ENCODE data around the gene SLC15A3. TPM values are rescaled to one million over a fixed set of nuclear protein-coding genes. Genes with fewer than 3 reads are reported as not detected.

SLC15A3 gene
- total RNA-seq, 1 experiment from 2014 or later, result 10.2 TPM

DNA sequence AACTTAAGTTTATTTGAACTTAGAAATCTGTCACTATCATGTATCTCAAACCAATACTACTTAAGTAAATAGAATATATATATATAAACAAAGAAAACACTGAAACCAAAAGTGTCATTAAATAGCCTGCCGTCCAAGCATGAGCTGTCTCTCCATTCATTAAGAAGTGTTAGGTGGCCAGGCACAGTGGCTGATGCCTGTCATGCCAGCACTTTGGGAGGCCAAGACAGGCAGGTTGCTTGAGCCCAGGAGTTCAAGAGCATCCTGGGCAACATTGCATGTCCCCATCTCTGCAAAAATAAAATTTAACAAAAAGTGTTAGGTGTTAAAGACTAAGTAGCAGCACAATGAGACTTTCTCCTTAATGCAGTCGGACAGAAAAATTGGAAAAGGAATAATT lies 33.5 kb upstream of the SLC15A3 start (continued):
- TF ChIP-seq ATF6 (CRISPR knock-in tag; IDR thresholded peaks at IDR 0.05) (no peak), IRF2 (CRISPR knock-in tag; IDR thresholded peaks at IDR 0.05; ENCODE audit: borderline replicate concordance, low read depth) (no peak)

DNA sequence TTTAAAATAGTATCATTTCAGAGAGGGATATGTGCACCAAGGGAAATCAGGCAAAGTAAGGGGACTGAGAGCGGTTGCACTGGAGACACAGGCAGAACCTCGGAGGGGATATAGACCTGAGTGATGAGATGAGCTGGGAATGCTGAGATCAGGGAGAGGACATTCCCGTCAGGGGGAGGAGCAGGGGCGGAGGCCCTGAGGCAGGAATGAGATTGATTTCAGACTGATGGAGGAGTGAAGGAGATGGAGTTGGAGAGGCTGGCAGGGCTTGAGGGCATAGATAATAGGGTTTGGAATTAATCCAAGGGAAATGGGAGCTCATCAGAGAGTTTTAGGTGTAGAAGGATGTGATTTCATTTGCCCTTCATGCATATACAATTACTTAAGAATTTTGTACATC lies 32.7 kb upstream of the SLC15A3 start:
- ChIA-PET CTCF (interaction anchor here (0.6 to 1.5 kb wide), 3 partner anchors 14 to 491 kb away, joined by 3 to 6 read pairs (median 4); no protein-coding TSS in a partner anchor), POLR2A (interaction anchor here (0.6 kb wide), 1 partner anchor 163 kb away, joined by 3 read pairs; no protein-coding TSS in a partner anchor)
- Mint-ChIP-seq H3K4me1 (no peaks in the 10 kb centered on the region), H3K27ac (no peak overlapping the region), H3K4me3 (no peak overlapping the region), H3K27me3 (ENCODE audit: low read depth) (no peaks in the 10 kb centered on the region; the same call in none of the 2 replicates), H3K36me3 (no peaks in the 10 kb centered on the region), H3K9me3 (no peaks in the 10 kb centered on the region)
- DNase-seq (ENCODE audit: low spot score) (no peak), ATAC-seq (no peak; the same call in 1 of the 2 replicates)
- TF ChIP-seq ZNF121 (CRISPR knock-in tag; IDR thresholded peaks at IDR 0.05) (no peak), MXD4 (CRISPR knock-in tag; IDR thresholded peaks at IDR 0.05; ENCODE audit: borderline replicate concordance) (no peak), CREB1 (CRISPR knock-in tag; IDR thresholded peaks at IDR 0.05) (no peak), SP1 (CRISPR knock-in tag; conservative IDR thresholded peaks at IDR 0.05) (no peak), RORB (CRISPR knock-in tag; IDR thresholded peaks at IDR 0.05) (no peak), STAT6 (CRISPR knock-in tag; conservative IDR thresholded peaks at IDR 0.05; ENCODE audit: low read depth) (no peak), ATF6 (CRISPR knock-in tag; IDR thresholded peaks at IDR 0.05) (no peak), GABPB1 (CRISPR knock-in tag; IDR thresholded peaks at IDR 0.05) (no peak), JAZF1 (CRISPR knock-in tag; IDR thresholded peaks at IDR 0.05) (no peak), ZNF416 (CRISPR knock-in tag; IDR thresholded peaks at IDR 0.05) (no peak), ZBTB21 (CRISPR knock-in tag; IDR thresholded peaks at IDR 0.05; ENCODE audit: borderline replicate concordance) (no peak), E2F5 (CRISPR knock-in tag; IDR thresholded peaks at IDR 0.05) (no peak), JUN (CRISPR knock-in tag; IDR thresholded peaks at IDR 0.05) (no peak), OVOL2 (CRISPR knock-in tag; IDR thresholded peaks at IDR 0.05; ENCODE audit: borderline replicate concordance) (no peak)
- TF ChIP-seq, protein P1, sequence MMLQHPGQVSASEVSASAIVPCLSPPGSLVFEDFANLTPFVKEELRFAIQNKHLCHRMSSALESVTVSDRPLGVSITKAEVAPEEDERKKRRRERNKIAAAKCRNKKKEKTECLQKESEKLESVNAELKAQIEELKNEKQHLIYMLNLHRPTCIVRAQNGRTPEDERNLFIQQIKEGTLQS (CRISPR knock-in tag; conservative IDR thresholded peaks at IDR 0.05), result no peak
- TF ChIP-seq, protein P2, sequence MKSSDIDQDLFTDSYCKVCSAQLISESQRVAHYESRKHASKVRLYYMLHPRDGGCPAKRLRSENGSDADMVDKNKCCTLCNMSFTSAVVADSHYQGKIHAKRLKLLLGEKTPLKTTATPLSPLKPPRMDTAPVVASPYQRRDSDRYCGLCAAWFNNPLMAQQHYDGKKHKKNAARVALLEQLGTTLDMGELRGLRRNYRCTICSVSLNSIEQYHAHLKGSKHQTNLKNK (CRISPR knock-in tag; IDR thresholded peaks at IDR 0.05), result no peak
- TF ChIP-seq, protein P3, sequence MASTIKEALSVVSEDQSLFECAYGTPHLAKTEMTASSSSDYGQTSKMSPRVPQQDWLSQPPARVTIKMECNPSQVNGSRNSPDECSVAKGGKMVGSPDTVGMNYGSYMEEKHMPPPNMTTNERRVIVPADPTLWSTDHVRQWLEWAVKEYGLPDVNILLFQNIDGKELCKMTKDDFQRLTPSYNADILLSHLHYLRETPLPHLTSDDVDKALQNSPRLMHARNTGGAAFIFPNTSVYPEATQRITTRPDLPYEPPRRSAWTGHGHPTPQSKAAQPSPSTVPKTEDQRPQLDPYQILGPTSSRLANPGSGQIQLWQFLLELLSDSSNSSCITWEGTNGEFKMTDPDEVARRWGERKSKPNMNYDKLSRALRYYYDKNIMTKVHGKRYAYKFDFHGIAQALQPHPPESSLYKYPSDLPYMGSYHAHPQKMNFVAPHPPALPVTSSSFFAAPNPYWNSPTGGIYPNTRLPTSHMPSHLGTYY (CRISPR knock-in tag; IDR thresholded peaks at IDR 0.05), result no peak
- TF ChIP-seq, protein P4, sequence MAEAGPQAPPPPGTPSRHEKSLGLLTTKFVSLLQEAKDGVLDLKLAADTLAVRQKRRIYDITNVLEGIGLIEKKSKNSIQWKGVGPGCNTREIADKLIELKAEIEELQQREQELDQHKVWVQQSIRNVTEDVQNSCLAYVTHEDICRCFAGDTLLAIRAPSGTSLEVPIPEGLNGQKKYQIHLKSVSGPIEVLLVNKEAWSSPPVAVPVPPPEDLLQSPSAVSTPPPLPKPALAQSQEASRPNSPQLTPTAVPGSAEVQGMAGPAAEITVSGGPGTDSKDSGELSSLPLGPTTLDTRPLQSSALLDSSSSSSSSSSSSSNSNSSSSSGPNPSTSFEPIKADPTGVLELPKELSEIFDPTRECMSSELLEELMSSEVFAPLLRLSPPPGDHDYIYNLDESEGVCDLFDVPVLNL (CRISPR knock-in tag; IDR thresholded peaks at IDR 0.05; ENCODE audit: borderline replicate concordance, low read depth), result no peak
- TF ChIP-seq, protein P5, sequence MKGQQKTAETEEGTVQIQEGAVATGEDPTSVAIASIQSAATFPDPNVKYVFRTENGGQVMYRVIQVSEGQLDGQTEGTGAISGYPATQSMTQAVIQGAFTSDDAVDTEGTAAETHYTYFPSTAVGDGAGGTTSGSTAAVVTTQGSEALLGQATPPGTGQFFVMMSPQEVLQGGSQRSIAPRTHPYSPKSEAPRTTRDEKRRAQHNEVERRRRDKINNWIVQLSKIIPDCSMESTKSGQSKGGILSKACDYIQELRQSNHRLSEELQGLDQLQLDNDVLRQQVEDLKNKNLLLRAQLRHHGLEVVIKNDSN (CRISPR knock-in tag; IDR thresholded peaks at IDR 0.05), result no peak
- TF ChIP-seq, protein P6, sequence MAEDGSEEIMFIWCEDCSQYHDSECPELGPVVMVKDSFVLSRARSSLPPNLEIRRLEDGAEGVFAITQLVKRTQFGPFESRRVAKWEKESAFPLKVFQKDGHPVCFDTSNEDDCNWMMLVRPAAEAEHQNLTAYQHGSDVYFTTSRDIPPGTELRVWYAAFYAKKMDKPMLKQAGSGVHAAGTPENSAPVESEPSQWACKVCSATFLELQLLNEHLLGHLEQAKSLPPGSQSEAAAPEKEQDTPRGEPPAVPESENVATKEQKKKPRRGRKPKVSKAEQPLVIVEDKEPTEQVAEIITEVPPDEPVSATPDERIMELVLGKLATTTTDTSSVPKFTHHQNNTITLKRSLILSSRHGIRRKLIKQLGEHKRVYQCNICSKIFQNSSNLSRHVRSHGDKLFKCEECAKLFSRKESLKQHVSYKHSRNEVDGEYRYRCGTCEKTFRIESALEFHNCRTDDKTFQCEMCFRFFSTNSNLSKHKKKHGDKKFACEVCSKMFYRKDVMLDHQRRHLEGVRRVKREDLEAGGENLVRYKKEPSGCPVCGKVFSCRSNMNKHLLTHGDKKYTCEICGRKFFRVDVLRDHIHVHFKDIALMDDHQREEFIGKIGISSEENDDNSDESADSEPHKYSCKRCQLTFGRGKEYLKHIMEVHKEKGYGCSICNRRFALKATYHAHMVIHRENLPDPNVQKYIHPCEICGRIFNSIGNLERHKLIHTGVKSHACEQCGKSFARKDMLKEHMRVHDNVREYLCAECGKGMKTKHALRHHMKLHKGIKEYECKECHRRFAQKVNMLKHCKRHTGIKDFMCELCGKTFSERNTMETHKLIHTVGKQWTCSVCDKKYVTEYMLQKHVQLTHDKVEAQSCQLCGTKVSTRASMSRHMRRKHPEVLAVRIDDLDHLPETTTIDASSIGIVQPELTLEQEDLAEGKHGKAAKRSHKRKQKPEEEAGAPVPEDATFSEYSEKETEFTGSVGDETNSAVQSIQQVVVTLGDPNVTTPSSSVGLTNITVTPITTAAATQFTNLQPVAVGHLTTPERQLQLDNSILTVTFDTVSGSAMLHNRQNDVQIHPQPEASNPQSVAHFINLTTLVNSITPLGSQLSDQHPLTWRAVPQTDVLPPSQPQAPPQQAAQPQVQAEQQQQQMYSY (CRISPR knock-in tag; IDR thresholded peaks at IDR 0.05), result no peak
